ENCODE results near the gene SYNJ2.

The SYNJ2 gene

GRCh38 chr6:158083455-158084325 lies 102.0 kb downstream of the SYNJ2 start:
- Mint-ChIP-seq H3K27ac (no peak overlapping the region), H3K4me1 (peaks cover 6% of the 10 kb centered on the region), H3K4me3 (no peak overlapping the region), H3K27me3 (no peaks in the 10 kb centered on the region), H3K36me3 (peaks cover 84% of the 10 kb centered on the region), H3K9me3 (no peaks in the 10 kb centered on the region)
- no peak for ATAC-seq

- Mint-ChIP-seq H3K27me3 (no peaks in the 10 kb centered on the region), H3K4me1 (peaks cover 6% of the 10 kb centered on the region), H3K9me3 (no peaks in the 10 kb centered on the region), H3K27ac (peak overlapping the region; percentile 35), H3K36me3 (peaks cover 85% of the 10 kb centered on the region), H3K4me3 (no peak overlapping the region)
- ATAC-seq = no peak
Measured at GRCh38 chr6:158085261-158086053, 103.8 kb downstream of the SYNJ2 start.

GRCh38 chr6:158086054-158086503 lies 104.4 kb downstream of the SYNJ2 start:
- no peak overlapping the region for H3K4me3 Mint-ChIP-seq
- H3K4me1 Mint-ChIP-seq = peaks cover 6% of the 10 kb centered on the region
- H3K27me3 Mint-ChIP-seq = no peaks in the 10 kb centered on the region
- H3K27ac Mint-ChIP-seq = peak overlapping the region; percentile 35
- no peaks in the 10 kb centered on the region for H3K9me3 Mint-ChIP-seq
- peaks cover 83% of the 10 kb centered on the region for H3K36me3 Mint-ChIP-seq
- ATAC-seq = no peak

GRCh38 chr6:158086504-158087223 lies 105.0 kb downstream of the SYNJ2 start:
- H3K27me3 Mint-ChIP-seq = no peaks in the 10 kb centered on the region
- peaks cover 85% of the 10 kb centered on the region for H3K36me3 Mint-ChIP-seq
- H3K4me3 Mint-ChIP-seq = no peak overlapping the region
- peak overlapping the region; percentile 35 for H3K27ac Mint-ChIP-seq
- peaks cover 6% of the 10 kb centered on the region for H3K4me1 Mint-ChIP-seq
- no peaks in the 10 kb centered on the region for H3K9me3 Mint-ChIP-seq
- peak; percentile 93 for ATAC-seq

- no peak for ATAC-seq
- peaks cover 6% of the 10 kb centered on the region for H3K4me1 Mint-ChIP-seq
- peak overlapping the region; percentile 35 for H3K27ac Mint-ChIP-seq
- no peaks in the 10 kb centered on the region for H3K27me3 Mint-ChIP-seq
- H3K36me3 Mint-ChIP-seq = peaks cover 87% of the 10 kb centered on the region
- H3K4me3 Mint-ChIP-seq = no peak overlapping the region
- H3K9me3 Mint-ChIP-seq = no peaks in the 10 kb centered on the region
Measured at GRCh38 chr6:158087224-158087867, 105.7 kb downstream of the SYNJ2 start.

GRCh38 chr6:158092806-158093205 lies 111.1 kb downstream of the SYNJ2 start:
- H3K27me3 Mint-ChIP-seq = no peaks in the 10 kb centered on the region
- H3K27ac Mint-ChIP-seq = no peak overlapping the region
- H3K4me3 Mint-ChIP-seq = no peak overlapping the region
- H3K4me1 Mint-ChIP-seq = no peaks in the 10 kb centered on the region
- peaks cover 85% of the 10 kb centered on the region for H3K36me3 Mint-ChIP-seq
- no peaks in the 10 kb centered on the region for H3K9me3 Mint-ChIP-seq
- ATAC-seq = no peak

GRCh38 chr6:158095031-158095430 lies 113.4 kb downstream of the SYNJ2 start:
- no peak overlapping the region for H3K4me3 Mint-ChIP-seq
- no peaks in the 10 kb centered on the region for H3K9me3 Mint-ChIP-seq
- H3K36me3 Mint-ChIP-seq = peaks cover 82% of the 10 kb centered on the region
- no peaks in the 10 kb centered on the region for H3K27me3 Mint-ChIP-seq
- no peak overlapping the region for H3K27ac Mint-ChIP-seq
- ATAC-seq = no peak
- no peaks in the 10 kb centered on the region for H3K4me1 Mint-ChIP-seq

GRCh38 chr6:158095671-158096070 lies 114.0 kb downstream of the SYNJ2 start:
- Mint-ChIP-seq H3K36me3 (peaks cover 81% of the 10 kb centered on the region), H3K27me3 (no peaks in the 10 kb centered on the region), H3K27ac (no peak overlapping the region), H3K4me1 (no peaks in the 10 kb centered on the region), H3K4me3 (no peak overlapping the region), H3K9me3 (no peaks in the 10 kb centered on the region)
- ATAC-seq = no peak

GRCh38 chr6:158103228-158103627 lies 121.6 kb downstream of the SYNJ2 start:
- Mint-ChIP-seq H3K36me3 (peaks cover 35% of the 10 kb centered on the region), H3K9me3 (no peaks in the 10 kb centered on the region), H3K4me3 (no peak overlapping the region), H3K4me1 (no peaks in the 10 kb centered on the region), H3K27me3 (no peaks in the 10 kb centered on the region), H3K27ac (no peak overlapping the region)
- ATAC-seq = no peak

- no peak for ATAC-seq
- H3K27ac Mint-ChIP-seq = no peak overlapping the region
- no peak overlapping the region for H3K4me3 Mint-ChIP-seq
Measured at GRCh38 chr6:158104696-158105095, 123.0 kb downstream of the SYNJ2 start.

GRCh38 chr6:158109748-158110147 lies 128.1 kb downstream of the SYNJ2 start:
- H3K27ac Mint-ChIP-seq = no peak overlapping the region

More at GRCh38 chr6:158104696-158105095, 123.0 kb downstream of the SYNJ2 start:
- H3K36me3 Mint-ChIP-seq = peaks cover 35% of the 10 kb centered on the region
- no peaks in the 10 kb centered on the region for H3K27me3 Mint-ChIP-seq
- no peaks in the 10 kb centered on the region for H3K9me3 Mint-ChIP-seq
- no peaks in the 10 kb centered on the region for H3K4me1 Mint-ChIP-seq

GRCh38 chr6:158110986-158111385 lies 129.3 kb downstream of the SYNJ2 start:
- Mint-ChIP-seq H3K4me3 (no peak overlapping the region), H3K9me3 (no peaks in the 10 kb centered on the region), H3K4me1 (no peaks in the 10 kb centered on the region), H3K27me3 (no peaks in the 10 kb centered on the region), H3K36me3 (peaks cover 32% of the 10 kb centered on the region), H3K27ac (no peak overlapping the region)
- no peak for ATAC-seq

More at GRCh38 chr6:158109748-158110147, 128.1 kb downstream of the SYNJ2 start:
- Mint-ChIP-seq H3K4me1 (no peaks in the 10 kb centered on the region), H3K27me3 (no peaks in the 10 kb centered on the region), H3K36me3 (peaks cover 37% of the 10 kb centered on the region), H3K4me3 (no peak overlapping the region), H3K9me3 (no peaks in the 10 kb centered on the region)
- ATAC-seq = no peak

GRCh38 chr6:158111987-158112386 lies 130.3 kb downstream of the SYNJ2 start:
- ATAC-seq = no peak
- H3K4me3 Mint-ChIP-seq = no peak overlapping the region
- H3K9me3 Mint-ChIP-seq = no peaks in the 10 kb centered on the region
- H3K4me1 Mint-ChIP-seq = no peaks in the 10 kb centered on the region
- H3K27ac Mint-ChIP-seq = no peak overlapping the region
- no peaks in the 10 kb centered on the region for H3K27me3 Mint-ChIP-seq
- H3K36me3 Mint-ChIP-seq = peaks cover 35% of the 10 kb centered on the region

GRCh38 chr6:158113802-158114201 lies 132.1 kb downstream of the SYNJ2 start:
- ATAC-seq = no peak
- no peak overlapping the region for H3K4me3 Mint-ChIP-seq
- no peaks in the 10 kb centered on the region for H3K27me3 Mint-ChIP-seq
- H3K9me3 Mint-ChIP-seq = no peaks in the 10 kb centered on the region
- peaks cover 49% of the 10 kb centered on the region for H3K36me3 Mint-ChIP-seq
- H3K4me1 Mint-ChIP-seq = no peaks in the 10 kb centered on the region
- no peak overlapping the region for H3K27ac Mint-ChIP-seq

GRCh38 chr6:158115102-158115501 lies 133.4 kb downstream of the SYNJ2 start:
- H3K36me3 Mint-ChIP-seq = peaks cover 36% of the 10 kb centered on the region
- H3K4me3 Mint-ChIP-seq = no peak overlapping the region
- no peak overlapping the region for H3K27ac Mint-ChIP-seq
- no peaks in the 10 kb centered on the region for H3K27me3 Mint-ChIP-seq
- H3K9me3 Mint-ChIP-seq = no peaks in the 10 kb centered on the region
- ATAC-seq = no peak
- H3K4me1 Mint-ChIP-seq = no peaks in the 10 kb centered on the region

Measured in stimulated activated memory B cell treated with anti-CD40 and anti-IgM and Interleukin-4, amounts not matched to agents 10 μg/mL and 1 μg/mL and 100 μg/mL, for 72 hours (primary cell).